ENCODE results near the gene STXBP3. TPM values are rescaled to one million over a fixed set of nuclear protein-coding genes. Genes with fewer than 3 reads are reported as not detected.

STXBP3 gene
- total and polyA plus RNA-seq, 2 of the 13 experiments (the other 11 are each of a cell fraction or from before 2014, with no cell fraction given): 13.0 to 20.8 TPM

GRCh38 chr1:108746382-108747170 is at the start of gene STXBP3 (continued):
- peak; percentile 83 for TF ChIP-seq MAX (IDR thresholded peaks at IDR 0.05)
- TF ChIP-seq MXD1 (CRISPR knock-in tag; IDR thresholded peaks at IDR 0.05): no peak
- peak; percentile 97 for TF ChIP-seq ATF7 (IDR thresholded peaks at IDR 0.05)
- TF ChIP-seq ATF7 (CRISPR knock-in tag; IDR thresholded peaks at IDR 0.05): peak; percentile 92
- TF ChIP-seq ZNF232 (CRISPR knock-in tag; IDR thresholded peaks at IDR 0.05; ENCODE audit: borderline replicate concordance): no peak
- no peak for TF ChIP-seq ZNF781 (CRISPR knock-in tag; IDR thresholded peaks at IDR 0.05; ENCODE audit: borderline replicate concordance, not compliant biosample characterization)
- TF ChIP-seq ZNF556 (CRISPR knock-in tag; IDR thresholded peaks at IDR 0.05; ENCODE audit: borderline replicate concordance): peak; percentile 88; the same call in 1 of the 2 replicates
- peak; percentile 80 for TF ChIP-seq UBTF (CRISPR knock-in tag; IDR thresholded peaks at IDR 0.05)
- TF ChIP-seq ZNF333 (CRISPR knock-in tag; IDR thresholded peaks at IDR 0.05; ENCODE audit: borderline replicate concordance): no peak
- 0 out of 2 replicates have a peak, but pooled peaks have one; percentile 14 for TF ChIP-seq ZNF138 (CRISPR knock-in tag; IDR thresholded peaks at IDR 0.05; ENCODE audit: low read depth)
- peak; percentile 66 for TF ChIP-seq ZNF281 (CRISPR knock-in tag; IDR thresholded peaks at IDR 0.05; ENCODE audit: borderline replicate concordance)
- TF ChIP-seq ZBTB7A (CRISPR knock-in tag; IDR thresholded peaks at IDR 0.05): no peak
- TF ChIP-seq ZNF337 (CRISPR knock-in tag; IDR thresholded peaks at IDR 0.05; ENCODE audit: borderline replicate concordance, low read depth): 0 out of 2 replicates have a peak, but pooled peaks have one; percentile 76
- TF ChIP-seq POLR2AphosphoS2 (IDR thresholded peaks at IDR 0.05; ENCODE audit: low read depth, low read length): no peak
- peak; percentile 94 for TF ChIP-seq YEATS4 (CRISPR knock-in tag; IDR thresholded peaks at IDR 0.05; ENCODE audit: borderline replicate concordance)
- TF ChIP-seq ONECUT2 (CRISPR knock-in tag; IDR thresholded peaks at IDR 0.05): 0 out of 2 replicates have a peak, but pooled peaks have one; percentile 20
- 0 out of 2 replicates have a peak, but pooled peaks have one; percentile 19 for TF ChIP-seq ZBTB3 (CRISPR knock-in tag; IDR thresholded peaks at IDR 0.05; ENCODE audit: borderline replicate concordance, low read depth)
